ENCODE results near the gene TSEN34.
"Not testable (repeated sequence)": the region's sequence is repeated elsewhere in the genome, so short reads cannot be mapped to it uniquely, and the experiment has no call there.

GRCh38 chr19:54242234-54242633 lies 51.1 kb downstream of the TSEN34 start:
- not testable (repeated sequence) for TF ChIP-seq POLR2AphosphoS5, EP300, CTCF (IDR thresholded peaks at IDR 0.05)

Measured in stomach (tissue), 4 donors.